22Rv1 (cell line): ENCODE measurements around the gene ZNF165.
A peak's percentile ranks its signal among the peaks of the same experiment; 100 is the strongest.

ENCODE experiments used
- CTCF ChIP-seq: fragments of 450-650 bp; IDR thresholded peaks from 2 replicates; pipeline ENCODE4 v1.5.1; 2017; ENCODE audit warnings: mild to moderate bottlenecking
- ZFX ChIP-seq: fragments of 450-650 bp; IDR thresholded peaks from 2 replicates; pipeline ENCODE4 v1.6.1; 2017; ENCODE audit warnings: antibody characterized with exemption, borderline replicate concordance

GRCh38 chr6:28134015-28134414 lies 53.6 kb downstream of the ZNF165 start:
- TF ChIP-seq CTCF (peak; percentile 73), ZFX (no peak)
